HUES48 (cell line): Measurements from ENCODE around the gene PTPRCAP.
A peak's percentile ranks its signal among the peaks of the same experiment; 100 is the strongest.
"Not testable (repeated sequence)": the region's sequence is repeated elsewhere in the genome, so short reads cannot be mapped to it uniquely, and the experiment has no call there.

Experiments
- H3K27ac ChIP-seq: one replicate; pipeline ENCODE4 v1.7.0; 2013; ENCODE audit warnings: low read depth, low read length, inconsistent platforms
- H3K27me3 ChIP-seq: 2 replicates; pipeline ENCODE4 v1.6.1; 2013; ENCODE audit warnings: mild to moderate bottlenecking, low read length; ENCODE audit not compliant: control insufficient read depth, insufficient read depth
- H3K36me3 ChIP-seq: 2 replicates; pipeline ENCODE4 v1.6.1; 2013; ENCODE audit warnings: low read length; ENCODE audit not compliant: control insufficient read depth, insufficient read depth
- H3K4me1 ChIP-seq: 2 replicates; pipeline ENCODE4 v1.6.1; 2013; ENCODE audit warnings: mild to moderate bottlenecking, low read length; ENCODE audit not compliant: control insufficient read depth, insufficient read depth
- H3K4me3 ChIP-seq: 2 replicates; pipeline ENCODE4 v1.5.1; 2013; ENCODE audit warnings: mild to moderate bottlenecking, low read depth, low read length
- H3K9ac ChIP-seq: 2 replicates; pipeline ENCODE4 v1.6.1; 2013; ENCODE audit warnings: mild to moderate bottlenecking, low read depth, low read length, moderate library complexity
- H3K9me3 ChIP-seq: 2 replicates; pipeline ENCODE4 v1.6.1; 2013; ENCODE audit warnings: low read length; ENCODE audit not compliant: control insufficient read depth, insufficient read depth

Gene PTPRCAP

DNA sequence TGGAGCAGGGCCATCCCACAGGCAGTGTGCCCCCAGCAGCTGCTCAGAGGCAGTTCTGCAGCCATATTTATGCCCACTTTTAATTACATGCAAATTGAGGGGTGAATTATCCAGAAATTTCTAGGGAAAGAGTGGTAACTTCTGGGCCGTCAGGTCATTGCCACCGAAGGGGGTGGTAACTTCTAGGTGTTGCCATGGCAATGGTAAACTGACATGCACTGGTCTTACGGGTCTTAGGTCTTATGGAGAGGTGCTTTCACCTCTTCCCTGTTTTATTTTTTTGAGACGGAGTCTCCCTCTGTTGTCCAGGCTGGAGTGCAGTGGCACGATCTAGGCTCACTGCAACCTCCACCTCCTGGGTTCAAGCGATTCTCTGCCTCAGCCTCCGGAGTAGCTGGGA lies 35.4 kb upstream of the PTPRCAP start:
- H3K4me1 ChIP-seq, result 0 out of 2 replicates have a peak, but pooled peaks cover 6% of the 10 kb centered on the region
- H3K27ac ChIP-seq, result no peak overlapping the region
- H3K4me3 ChIP-seq, result no peak overlapping the region
- H3K9ac ChIP-seq, result no peak overlapping the region
- H3K9me3 ChIP-seq, result no peaks in the 10 kb centered on the region
- no peaks in the 10 kb centered on the region for H3K27me3 ChIP-seq
- no peaks in the 10 kb centered on the region for H3K36me3 ChIP-seq

DNA sequence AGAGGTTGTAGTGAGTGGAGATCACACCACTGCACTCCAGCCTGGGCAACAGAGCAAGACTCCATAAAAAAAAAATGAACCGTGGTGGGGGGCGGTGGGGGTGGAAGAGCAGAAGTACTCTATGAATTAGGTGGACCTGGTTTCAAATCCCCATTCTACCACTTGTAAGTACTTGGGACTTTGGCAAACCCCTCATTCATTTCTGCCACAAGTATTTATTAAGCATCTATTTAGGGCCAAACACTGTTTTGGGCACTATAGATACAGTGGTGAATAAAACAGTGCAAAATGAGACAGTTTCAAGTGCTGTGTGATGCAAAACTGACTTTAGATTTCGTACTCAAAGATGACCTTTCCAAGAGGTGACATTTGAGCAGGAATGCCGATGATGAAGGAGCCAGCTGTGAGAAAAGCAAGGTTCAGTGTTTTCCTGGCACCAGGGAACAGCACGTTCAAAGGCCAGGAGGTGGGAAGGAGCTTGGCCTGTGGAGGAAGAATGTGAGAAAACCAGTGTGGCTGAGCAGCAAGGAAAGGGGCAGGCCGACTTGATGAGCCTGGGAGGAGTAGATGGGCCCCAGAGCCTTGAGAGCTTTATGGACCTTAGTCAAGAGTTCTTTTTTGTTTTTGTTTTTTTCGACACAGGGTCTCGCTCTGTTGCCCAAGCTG lies 33.0 kb upstream of the PTPRCAP start:
- Histone ChIP-seq H3K27me3 (no peaks in the 10 kb centered on the region), H3K9me3 (no peaks in the 10 kb centered on the region), H3K9ac (no peak overlapping the region), H3K4me1 (peaks cover 7% of the 10 kb centered on the region; the same call in 1 of the 2 replicates), H3K36me3 (0 out of 2 replicates have a peak, but pooled peaks cover 4% of the 10 kb centered on the region), H3K27ac (no peak overlapping the region), H3K4me3 (no peak overlapping the region)

DNA sequence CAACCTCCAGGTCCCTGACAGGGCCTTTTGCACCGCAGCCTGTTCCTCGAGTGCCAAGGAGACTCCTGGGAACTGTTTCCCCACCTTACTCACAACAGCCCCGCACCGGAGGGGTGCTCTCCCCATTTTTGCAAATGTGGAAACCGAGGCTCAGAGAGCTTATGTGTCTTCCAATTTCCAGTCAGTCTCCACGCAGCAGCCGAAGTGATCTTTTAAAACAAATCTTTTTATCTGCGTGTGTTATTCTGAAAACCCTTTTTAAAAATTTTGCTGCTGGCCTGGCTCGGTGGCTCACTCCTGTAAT lies 32.0 kb upstream of the PTPRCAP start:
- Histone ChIP-seq H3K27me3 (no peaks in the 10 kb centered on the region), H3K9me3 (no peaks in the 10 kb centered on the region), H3K27ac (peak overlapping the region; percentile 8), H3K4me1 (peaks cover 11% of the 10 kb centered on the region; the same call in 1 of the 2 replicates), H3K9ac (0 out of 2 replicates have a peak overlapping the region, but pooled peaks have one; percentile 41), H3K4me3 (peak overlapping the region; percentile 70), H3K36me3 (0 out of 2 replicates have a peak, but pooled peaks cover 4% of the 10 kb centered on the region)

DNA sequence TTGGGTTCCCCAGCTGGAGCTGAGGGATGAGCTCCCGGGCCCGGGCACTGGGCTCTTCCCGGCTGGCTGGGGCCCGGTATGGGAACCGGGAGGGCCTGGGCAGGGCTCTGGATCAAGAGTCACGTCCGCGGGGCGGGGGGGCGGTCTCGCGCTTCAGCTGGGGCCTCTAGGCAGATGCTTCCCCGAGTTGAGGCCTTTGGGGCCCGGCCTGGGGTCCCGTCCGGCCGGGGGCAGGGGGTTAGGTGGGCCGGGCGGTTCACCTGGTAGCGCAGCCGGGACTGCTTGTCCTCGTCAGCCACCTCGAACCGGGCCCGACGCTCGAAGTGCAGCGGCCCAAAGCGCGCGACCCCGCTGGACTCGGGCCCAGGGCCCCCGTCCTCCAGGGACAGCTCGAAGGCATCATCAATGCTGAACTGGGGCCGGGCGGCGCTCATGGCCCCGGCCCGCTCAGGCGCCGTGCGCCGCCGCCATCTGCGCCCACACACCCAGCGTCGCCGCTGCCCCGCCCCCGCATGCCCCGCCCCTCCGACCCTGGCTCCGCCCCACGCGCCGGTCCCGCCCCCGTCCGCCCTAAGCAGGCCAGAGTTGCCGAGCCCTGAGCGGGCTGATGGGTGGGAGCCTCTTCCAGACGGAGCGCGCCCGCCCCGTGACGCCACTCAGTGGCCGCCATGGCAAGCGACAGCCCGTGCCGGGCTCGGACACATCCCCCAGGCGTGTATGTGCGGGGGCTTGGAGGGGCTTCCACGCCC lies 31.5 kb upstream of the PTPRCAP start, which contains the start of gene TMEM134:
TMEM134 (minus strand) TSS at position 493 of the 749 bp plus-strand sequence; CDS start at position 434, 59 bp downstream.
- H3K27ac ChIP-seq, result peak within 1 kb of the TSS; percentile 73

DNA sequence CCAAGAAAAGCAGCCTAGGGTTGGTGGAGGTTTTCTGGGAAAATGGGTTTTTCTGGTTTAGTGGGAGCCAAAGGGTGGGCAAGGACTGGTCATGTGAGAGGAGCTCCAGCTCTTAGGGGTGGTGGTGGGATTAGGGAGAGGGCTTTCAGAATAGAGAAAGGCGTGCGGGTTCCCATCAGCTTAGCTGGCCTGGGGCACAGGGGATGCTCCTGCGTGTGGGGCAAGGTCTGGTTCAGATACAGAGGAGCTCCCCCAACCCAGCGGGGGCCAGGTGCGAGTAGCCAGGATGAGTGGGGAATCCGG lies 30.9 kb upstream of the PTPRCAP start:
- H3K4me3 ChIP-seq, result peak overlapping the region; percentile 83
- H3K9me3 ChIP-seq, result no peaks in the 10 kb centered on the region
- 0 out of 2 replicates have a peak, but pooled peaks cover 4% of the 10 kb centered on the region for H3K36me3 ChIP-seq
- peak overlapping the region; percentile 52; the same call in 1 of the 2 replicates for H3K9ac ChIP-seq
- H3K27me3 ChIP-seq, result no peaks in the 10 kb centered on the region
- H3K27ac ChIP-seq, result peak overlapping the region; percentile 73
- H3K4me1 ChIP-seq, result peaks cover 17% of the 10 kb centered on the region; the same call in 1 of the 2 replicates

More for the DNA sequence above, 31.5 kb upstream of the PTPRCAP start, which contains the start of gene TMEM134:
- H3K9ac ChIP-seq, result peak within 1 kb of the TSS; percentile 52
- H3K27me3 ChIP-seq, result no peaks in the 10 kb centered on the region
- 0 out of 2 replicates have a peak, but pooled peaks cover 4% of the 10 kb centered on the region for H3K36me3 ChIP-seq
- H3K4me1 ChIP-seq, result peaks cover 16% of the 10 kb centered on the region; the same call in 1 of the 2 replicates
- peak within 1 kb of the TSS; percentile 83 for H3K4me3 ChIP-seq
- H3K9me3 ChIP-seq, result no peaks in the 10 kb centered on the region

DNA sequence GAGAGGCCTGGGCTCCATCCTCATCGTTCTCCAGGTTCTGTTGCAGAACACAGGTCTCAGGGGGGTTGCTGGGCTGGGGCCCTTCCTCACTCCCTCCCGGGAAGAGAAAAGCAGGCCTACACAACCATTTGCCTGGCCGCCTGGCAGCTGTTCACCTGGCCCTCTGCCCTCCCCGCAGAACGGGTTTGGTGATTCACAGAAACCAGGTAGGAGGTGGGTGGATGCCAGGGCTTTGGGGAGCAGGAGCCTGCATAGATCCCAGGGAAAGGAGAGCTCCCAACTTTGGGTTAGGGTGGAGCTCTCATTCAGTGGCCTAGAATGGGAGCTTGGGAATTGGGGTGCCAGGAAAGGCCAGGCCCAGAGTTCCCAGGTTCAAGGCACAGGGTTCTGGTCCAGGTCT lies 30.6 kb upstream of the PTPRCAP start:
- no peak overlapping the region for H3K27ac ChIP-seq

DNA sequence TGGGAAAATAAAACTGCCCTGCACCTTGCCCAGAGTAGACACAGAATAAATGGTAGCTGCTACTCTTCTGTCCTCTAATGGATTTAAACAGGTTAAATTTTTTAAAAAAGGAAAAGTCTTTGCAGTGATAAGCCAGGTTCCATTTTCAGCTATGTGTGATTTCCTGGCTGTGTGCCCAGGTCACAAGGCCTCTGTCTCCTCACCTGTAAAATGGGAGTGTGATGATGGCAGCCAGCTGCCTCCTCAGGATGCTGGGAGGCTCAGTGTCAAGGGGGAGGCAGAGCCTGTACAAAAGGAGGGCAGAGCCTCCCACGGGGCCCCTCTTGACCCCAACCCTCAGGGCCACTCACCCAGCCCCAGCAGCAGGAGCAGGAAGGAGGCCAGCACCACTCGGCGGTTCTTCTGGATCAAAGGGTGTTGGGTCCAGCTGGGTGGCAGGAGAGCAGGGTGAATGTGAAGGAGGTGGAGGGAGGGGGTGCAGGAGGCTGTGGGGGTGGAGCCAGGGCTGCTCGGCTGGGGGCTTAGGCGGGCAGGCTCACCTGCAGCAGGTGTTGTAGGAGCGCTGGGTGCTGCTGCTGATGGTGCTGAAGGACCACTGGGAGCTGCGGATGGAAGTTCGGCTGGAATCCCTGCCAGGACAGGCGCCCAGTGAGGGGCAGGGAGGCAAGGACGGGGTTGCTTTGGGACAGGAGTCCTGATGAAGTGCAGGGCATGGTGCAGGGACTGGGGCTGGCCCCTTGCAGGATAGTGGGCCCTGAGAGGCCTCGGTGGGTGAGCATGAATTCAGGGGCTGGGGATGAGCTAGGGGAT lies 29.7 kb upstream of the PTPRCAP start:
- no peak overlapping the region; the same call in 1 of the 2 replicates for H3K4me3 ChIP-seq
- no peaks in the 10 kb centered on the region for H3K27me3 ChIP-seq
- no peak overlapping the region for H3K27ac ChIP-seq
- 0 out of 2 replicates have a peak, but pooled peaks cover 4% of the 10 kb centered on the region for H3K36me3 ChIP-seq
- no peak overlapping the region for H3K9ac ChIP-seq
- peaks cover 17% of the 10 kb centered on the region; the same call in 1 of the 2 replicates for H3K4me1 ChIP-seq
- no peaks in the 10 kb centered on the region for H3K9me3 ChIP-seq

More for the DNA sequence above, 30.6 kb upstream of the PTPRCAP start:
- H3K36me3 ChIP-seq, result 0 out of 2 replicates have a peak, but pooled peaks cover 4% of the 10 kb centered on the region
- peak overlapping the region; percentile 83 for H3K4me3 ChIP-seq
- no peaks in the 10 kb centered on the region for H3K27me3 ChIP-seq
- H3K4me1 ChIP-seq, result peaks cover 17% of the 10 kb centered on the region; the same call in 1 of the 2 replicates
- H3K9ac ChIP-seq, result no peak overlapping the region
- H3K9me3 ChIP-seq, result no peaks in the 10 kb centered on the region

DNA sequence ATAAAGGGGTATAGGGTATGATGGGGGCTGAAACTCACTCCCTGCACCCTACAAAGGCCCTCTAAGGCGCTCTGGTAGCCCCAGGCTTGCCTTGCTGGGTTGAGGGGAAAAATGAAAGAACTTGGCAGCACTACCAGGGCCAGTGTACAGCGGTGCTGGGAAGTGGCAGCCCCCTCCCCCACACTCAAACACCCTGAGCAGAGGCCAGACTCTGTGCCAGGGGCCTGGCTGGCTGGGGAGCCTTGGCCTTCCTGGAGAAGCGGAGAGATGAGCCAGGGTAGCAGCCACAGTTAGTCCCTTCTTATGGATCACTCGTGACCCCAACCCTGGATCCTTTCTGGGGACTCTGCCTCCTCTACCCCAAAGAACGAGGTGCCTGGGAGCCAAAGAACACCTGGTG lies 28.9 kb upstream of the PTPRCAP start:
- Histone ChIP-seq H3K27ac (no peak overlapping the region), H3K9me3 (no peaks in the 10 kb centered on the region), H3K4me3 (no peak overlapping the region), H3K4me1 (peaks cover 17% of the 10 kb centered on the region; the same call in 1 of the 2 replicates), H3K36me3 (0 out of 2 replicates have a peak, but pooled peaks cover 4% of the 10 kb centered on the region), H3K9ac (no peak overlapping the region), H3K27me3 (no peaks in the 10 kb centered on the region)

DNA sequence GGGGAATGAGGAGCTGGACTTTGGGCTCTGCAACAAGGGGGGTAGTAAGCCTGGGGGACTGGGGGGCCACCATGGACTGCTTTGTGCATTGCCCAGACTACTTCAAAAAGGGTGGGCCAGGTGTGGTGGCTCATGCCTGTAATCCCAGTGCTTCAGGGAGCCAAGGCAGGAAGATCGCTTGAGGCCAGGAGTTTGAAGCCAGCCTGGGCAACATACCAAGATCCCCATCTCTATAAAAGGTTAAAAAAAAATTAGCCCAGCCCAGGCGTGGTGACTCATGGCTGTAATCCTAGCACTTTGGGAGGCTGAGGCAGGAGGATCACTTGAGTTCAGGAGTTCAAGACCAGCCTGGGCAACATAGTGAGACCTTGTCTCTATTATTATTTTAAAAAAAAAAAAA lies 28.0 kb upstream of the PTPRCAP start:
- Histone ChIP-seq H3K9ac (peak overlapping the region; percentile 71; the same call in 1 of the 2 replicates), H3K4me3 (peak overlapping the region; percentile 76), H3K4me1 (peaks cover 17% of the 10 kb centered on the region; the same call in 1 of the 2 replicates), H3K27ac (peak overlapping the region; percentile 91)
- not testable (repeated sequence) for H3K27me3 ChIP-seq, H3K9me3 ChIP-seq, H3K36me3 ChIP-seq

DNA sequence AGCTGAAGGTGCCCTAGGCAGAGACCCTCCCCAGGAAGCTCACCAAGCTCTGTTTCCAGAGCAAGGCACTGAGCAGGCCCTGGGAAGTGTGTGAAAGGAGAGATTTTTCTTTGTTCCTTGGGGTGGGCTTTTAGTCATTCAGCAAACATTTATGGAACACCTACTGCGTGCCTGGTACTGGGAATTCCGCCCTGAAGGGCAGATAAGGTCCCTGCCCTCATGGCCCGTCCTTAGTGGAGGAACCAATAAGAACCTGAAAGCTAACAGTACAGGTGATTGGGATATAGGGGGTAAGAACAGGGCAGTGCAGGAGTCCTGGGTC lies 27.7 kb upstream of the PTPRCAP start:
- no peaks in the 10 kb centered on the region for H3K9me3 ChIP-seq
- peak overlapping the region; percentile 71 for H3K9ac ChIP-seq
- H3K36me3 ChIP-seq, result 0 out of 2 replicates have a peak, but pooled peaks cover 4% of the 10 kb centered on the region
- peaks cover 17% of the 10 kb centered on the region; the same call in 1 of the 2 replicates for H3K4me1 ChIP-seq
- peak overlapping the region; percentile 91 for H3K27ac ChIP-seq
- H3K27me3 ChIP-seq, result no peaks in the 10 kb centered on the region
- H3K4me3 ChIP-seq, result peak overlapping the region; percentile 76
